ENCODE results near the gene SF3B5. TPM values are rescaled to one million over a fixed set of nuclear protein-coding genes. Genes with fewer than 3 reads are reported as not detected.
A peak's percentile ranks its signal among the peaks of the same experiment; 100 is the strongest.
"Not testable (repeated sequence)": the region's sequence is repeated elsewhere in the genome, so short reads cannot be mapped to it uniquely, and the experiment has no call there.

The SF3B5 gene
- total RNA-seq, 1 experiment from 2014 or later: 186 TPM

DNA sequence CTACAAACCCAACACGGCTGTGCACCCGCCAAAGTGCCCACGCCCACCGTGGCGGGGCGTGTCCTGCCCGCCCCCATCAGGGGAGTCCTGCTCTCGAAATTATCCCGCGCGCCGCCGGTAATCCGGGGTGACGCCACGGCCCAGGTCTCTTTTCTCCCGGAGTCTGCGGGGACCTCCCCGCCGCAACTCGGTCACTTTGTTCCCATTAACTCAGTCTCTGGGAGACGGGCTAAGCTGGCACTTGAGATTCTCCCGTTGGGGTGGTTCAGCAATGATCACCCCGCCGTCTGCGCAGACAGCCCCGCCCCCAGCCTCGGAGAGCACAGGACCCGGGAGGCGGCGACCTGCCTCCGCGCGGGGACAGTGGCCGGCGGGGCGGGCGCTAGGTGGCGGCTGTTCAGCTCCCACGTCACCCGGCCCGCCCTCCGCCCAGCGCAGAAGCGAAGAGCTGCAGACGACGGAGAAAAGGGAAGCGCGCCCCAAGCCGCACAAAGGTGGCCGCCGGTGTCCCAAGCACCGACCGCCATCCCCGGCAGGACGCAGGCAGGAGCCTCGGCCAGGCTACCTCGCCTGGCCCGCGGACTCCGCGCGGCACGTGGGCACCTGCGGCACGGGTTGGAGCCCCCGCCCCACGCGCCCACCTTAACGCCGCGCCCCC, 31.5 kb downstream of the SF3B5 start:
- peak; percentile 13 for DNase-seq (ENCODE audit: low read depth)

DNA sequence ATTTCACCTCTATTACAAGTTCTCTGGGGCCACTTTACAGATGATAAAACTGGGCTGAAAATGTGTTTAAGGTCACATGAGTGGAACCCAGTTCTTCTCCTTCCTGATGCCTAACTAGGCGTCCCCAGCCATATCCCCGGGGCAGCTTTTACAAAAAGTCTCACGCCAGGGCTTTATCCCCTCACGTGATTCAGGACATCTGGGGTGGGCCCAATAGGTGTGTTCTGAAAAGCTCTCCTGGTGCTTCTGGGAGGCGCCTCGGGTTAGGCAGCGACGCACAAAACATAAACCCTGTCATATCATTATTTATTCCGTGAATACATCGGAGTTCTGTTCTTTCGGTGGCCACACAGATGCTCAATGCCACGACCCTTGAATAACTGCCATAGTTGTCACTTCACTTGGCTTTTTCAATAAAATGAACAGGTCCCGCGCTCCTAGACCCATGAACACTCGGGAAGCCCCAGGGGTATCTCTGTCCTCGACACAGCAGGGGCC, 32.1 kb downstream of the SF3B5 start:
- no peak for DNase-seq (ENCODE audit: low read depth)

- no peak for DNase-seq (ENCODE audit: low read depth)
Measured at GRCh38 chr6:144062786-144063185, 32.6 kb downstream of the SF3B5 start.

DNA sequence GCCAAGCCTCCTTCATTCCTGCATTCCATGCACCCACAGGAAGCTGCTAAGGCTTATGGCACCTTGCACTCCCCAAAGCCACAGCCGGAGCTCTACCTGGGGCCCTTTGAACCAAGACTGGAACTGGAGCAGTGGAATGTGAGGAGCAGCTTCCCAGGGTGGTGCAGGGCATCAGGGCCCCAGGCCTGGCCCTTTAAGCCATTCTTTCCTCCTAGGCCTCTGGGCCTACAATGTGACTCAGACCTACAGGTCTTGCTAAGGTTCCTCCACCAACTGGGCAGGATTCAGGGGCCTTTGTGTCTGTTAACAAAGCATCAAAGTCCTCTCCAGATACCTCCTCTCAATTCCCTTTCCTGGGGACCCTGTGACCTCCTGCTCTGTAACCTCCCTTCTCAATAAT, 36.2 kb downstream of the SF3B5 start:
- DNase-seq (ENCODE audit: low read depth): no peak

GRCh38 chr6:144055121-144055931, 40.0 kb downstream of the SF3B5 start:
- DNase-seq (ENCODE audit: low read depth): peak; percentile 8

DNA sequence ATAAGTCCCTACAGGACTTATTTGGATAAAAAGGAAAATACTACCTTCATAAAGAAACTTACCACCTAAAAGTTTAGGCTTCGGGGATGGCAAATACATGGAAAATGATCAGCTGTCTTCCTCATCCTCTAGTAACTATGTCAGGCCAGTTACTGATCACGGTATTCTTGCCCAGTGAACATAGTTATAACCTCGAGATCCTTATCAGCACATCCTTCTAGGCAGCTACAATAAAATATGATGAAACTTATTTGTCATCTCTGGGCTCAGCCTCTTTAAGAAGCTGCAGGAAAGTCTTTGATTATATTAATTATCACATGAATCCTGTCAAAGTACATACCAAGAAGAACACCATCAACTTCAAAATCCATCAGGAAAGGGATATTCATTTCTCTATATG, 41.8 kb downstream of the SF3B5 start:
- DNase-seq (ENCODE audit: low read depth): no peak

DNA sequence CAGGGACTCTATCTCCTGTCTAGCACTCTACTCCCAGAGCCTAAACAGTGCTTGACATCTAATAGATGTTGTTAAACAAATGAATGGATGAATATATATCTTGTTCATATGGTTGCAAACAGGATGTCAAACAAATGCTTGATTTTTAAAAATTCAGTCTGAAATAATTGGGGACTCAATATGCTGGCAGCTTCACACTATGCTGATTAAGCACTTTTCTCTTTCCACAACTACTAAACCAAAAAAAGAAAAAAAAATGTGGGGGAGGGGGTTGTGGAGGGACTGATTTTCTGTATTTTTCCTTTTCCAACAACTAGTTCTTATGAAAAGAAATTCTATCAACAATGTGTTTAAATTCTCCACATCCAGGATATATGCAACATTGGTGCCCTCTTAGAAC, 42.9 kb downstream of the SF3B5 start:
- DNase-seq (ENCODE audit: low read depth): no peak

GRCh38 chr6:144049386-144049785, 46.0 kb downstream of the SF3B5 start:
- DNase-seq (ENCODE audit: low read depth): no peak

DNA sequence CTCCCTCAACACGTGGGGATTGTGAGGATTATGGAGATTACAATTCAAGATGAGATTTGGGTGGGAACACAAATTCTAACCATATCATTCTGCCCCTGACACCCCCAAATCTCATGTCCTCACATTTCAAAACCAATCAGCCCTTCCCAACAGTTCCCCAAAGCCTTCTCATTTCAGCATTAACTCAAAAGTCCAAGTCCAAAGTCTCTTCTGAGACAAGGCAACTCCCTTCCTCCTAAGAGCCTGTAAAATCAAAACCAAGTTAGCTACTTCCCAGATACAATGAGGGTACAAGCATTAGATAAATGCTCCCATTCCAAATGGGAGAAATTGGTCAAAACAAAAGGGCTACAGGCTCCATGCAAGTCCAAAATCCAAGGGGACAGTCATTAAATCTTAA, 47.7 kb downstream of the SF3B5 start:
- no peak for DNase-seq (ENCODE audit: low read depth)

- not testable (repeated sequence) for DNase-seq (ENCODE audit: low read depth)
Measured at GRCh38 chr6:144046672-144047071, 48.7 kb downstream of the SF3B5 start.

- DNase-seq (ENCODE audit: low read depth): not testable (repeated sequence)
Measured at GRCh38 chr6:144044989-144045388, 50.4 kb downstream of the SF3B5 start.

Other genes starting within 250 kb of the SF3B5 start
- not detected in 2 replicates for gene ZC2HC1B, start 231.1 kb downstream of the SF3B5 start, total RNA-seq (2014; rRNA removed)
- 9.2 and 13.7 TPM in 2 replicates for gene PLAGL1, start 87.3 kb downstream of the SF3B5 start, total RNA-seq (2014; rRNA removed)
- 4.8 and 7.4 TPM in 2 replicates for gene STX11, start 54.9 kb upstream of the SF3B5 start, total RNA-seq (2014; rRNA removed)
- gene UTRN, start 189.8 kb upstream of the SF3B5 start, total RNA-seq (2014; rRNA removed): 71.8 and 92.4 TPM in 2 replicates